HUES48 (cell line): ENCODE data around the gene IRF9.
"Not testable (repeated sequence)": the region's sequence is repeated elsewhere in the genome, so short reads cannot be mapped to it uniquely, and the experiment has no call there.

Experiments
- H3K27ac ChIP-seq: one replicate; pipeline ENCODE4 v1.7.0; 2013; ENCODE audit warnings: low read depth, low read length, inconsistent platforms
- H3K27me3 ChIP-seq: 2 replicates; pipeline ENCODE4 v1.6.1; 2013; ENCODE audit warnings: mild to moderate bottlenecking, low read length; ENCODE audit not compliant: control insufficient read depth, insufficient read depth
- H3K36me3 ChIP-seq: 2 replicates; pipeline ENCODE4 v1.6.1; 2013; ENCODE audit warnings: low read length; ENCODE audit not compliant: control insufficient read depth, insufficient read depth
- H3K4me1 ChIP-seq: 2 replicates; pipeline ENCODE4 v1.6.1; 2013; ENCODE audit warnings: mild to moderate bottlenecking, low read length; ENCODE audit not compliant: control insufficient read depth, insufficient read depth
- H3K4me3 ChIP-seq: 2 replicates; pipeline ENCODE4 v1.5.1; 2013; ENCODE audit warnings: mild to moderate bottlenecking, low read depth, low read length
- H3K9ac ChIP-seq: 2 replicates; pipeline ENCODE4 v1.6.1; 2013; ENCODE audit warnings: mild to moderate bottlenecking, low read depth, low read length, moderate library complexity
- H3K9me3 ChIP-seq: 2 replicates; pipeline ENCODE4 v1.6.1; 2013; ENCODE audit warnings: low read length; ENCODE audit not compliant: control insufficient read depth, insufficient read depth

IRF9 gene

DNA sequence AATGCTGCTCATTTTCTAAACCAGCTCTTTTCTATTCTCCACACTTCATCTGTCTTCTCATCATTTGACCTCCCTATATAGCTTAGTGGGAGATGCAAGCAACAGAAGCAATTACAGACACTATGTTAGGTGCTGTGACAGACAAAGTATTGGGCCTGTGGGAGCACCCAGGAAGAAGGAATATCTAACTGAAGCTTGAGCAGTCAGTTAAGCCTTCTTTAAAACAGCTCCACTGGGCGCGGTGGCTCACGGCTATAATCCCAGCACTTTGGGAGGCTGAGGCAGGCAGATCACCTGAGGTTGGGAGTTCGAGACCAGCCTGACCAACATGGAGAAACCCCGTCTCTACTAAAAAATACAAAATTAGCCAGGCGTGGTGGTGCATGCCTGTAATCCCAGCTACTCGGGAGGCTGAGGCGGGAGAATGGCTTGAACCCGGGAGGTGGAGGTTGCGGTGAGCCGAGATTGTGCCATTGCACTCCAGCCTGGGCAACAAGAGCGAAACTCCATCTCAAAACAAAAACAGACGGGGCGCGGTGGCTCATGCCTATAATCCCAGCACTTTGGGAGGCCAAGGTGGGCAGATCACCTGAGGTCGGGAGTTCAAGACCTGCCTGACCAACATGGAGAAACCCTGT, 42.3 kb downstream of the IRF9 start:
- H3K9me3 ChIP-seq, H3K9ac ChIP-seq, H3K4me1 ChIP-seq, H3K27me3 ChIP-seq: not testable (repeated sequence)
- Histone ChIP-seq H3K27ac (peak overlapping the region; percentile 83), H3K4me3 (peak overlapping the region; percentile 35), H3K36me3 (peaks cover 35% of the 10 kb centered on the region)

DNA sequence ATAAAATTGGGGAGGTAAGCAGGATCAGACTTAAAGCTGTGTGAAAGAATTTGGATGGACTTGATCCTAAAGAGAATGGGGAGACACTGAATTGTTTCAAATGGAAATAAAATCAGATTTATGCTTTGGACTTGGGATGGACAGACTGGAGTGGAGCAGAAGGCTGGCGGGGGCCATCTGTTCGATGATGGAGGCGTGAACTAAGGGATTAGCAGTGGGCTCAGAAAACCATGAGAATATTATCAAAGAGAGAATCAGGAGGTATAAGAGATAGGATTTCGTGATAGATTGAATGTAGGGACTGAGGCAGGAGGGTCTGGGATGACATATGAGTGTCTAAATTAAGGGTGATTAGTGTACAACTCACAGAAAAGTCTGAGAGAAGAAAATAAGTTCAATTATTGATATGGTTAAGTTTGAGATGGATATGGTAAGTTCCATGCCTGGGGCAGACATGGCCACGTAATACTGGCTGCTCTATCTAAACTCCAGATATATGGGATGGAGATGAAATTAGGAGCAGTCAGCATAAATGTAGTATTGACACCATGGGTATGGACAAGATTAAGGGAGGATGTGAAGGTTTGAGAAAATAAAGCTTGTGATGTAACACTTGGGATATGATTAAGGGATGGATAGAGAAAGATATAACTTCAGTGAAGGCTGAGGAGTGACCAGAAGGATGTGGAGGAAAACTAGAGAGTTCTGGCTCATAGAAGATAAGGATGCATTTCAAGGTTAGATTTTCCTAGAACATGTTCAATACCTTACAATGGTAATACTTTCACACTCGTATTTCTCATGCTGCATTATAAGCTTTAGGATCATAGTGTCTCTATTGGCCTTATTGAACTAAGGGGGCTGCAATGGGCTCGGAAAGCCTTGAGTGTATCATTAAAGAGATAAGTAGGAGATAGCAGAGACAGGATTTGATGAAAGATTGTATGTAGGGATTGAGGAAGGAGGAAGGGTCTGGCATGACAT, 43.4 kb downstream of the IRF9 start:
- H3K36me3 ChIP-seq = peaks cover 43% of the 10 kb centered on the region
- no peaks in the 10 kb centered on the region for H3K27me3 ChIP-seq
- H3K9ac ChIP-seq = no peak overlapping the region
- H3K4me3 ChIP-seq = no peak overlapping the region
- H3K9me3 ChIP-seq = peaks cover 7% of the 10 kb centered on the region; the same call in 1 of the 2 replicates
- no peak overlapping the region for H3K27ac ChIP-seq
- peaks cover 6% of the 10 kb centered on the region for H3K4me1 ChIP-seq

DNA sequence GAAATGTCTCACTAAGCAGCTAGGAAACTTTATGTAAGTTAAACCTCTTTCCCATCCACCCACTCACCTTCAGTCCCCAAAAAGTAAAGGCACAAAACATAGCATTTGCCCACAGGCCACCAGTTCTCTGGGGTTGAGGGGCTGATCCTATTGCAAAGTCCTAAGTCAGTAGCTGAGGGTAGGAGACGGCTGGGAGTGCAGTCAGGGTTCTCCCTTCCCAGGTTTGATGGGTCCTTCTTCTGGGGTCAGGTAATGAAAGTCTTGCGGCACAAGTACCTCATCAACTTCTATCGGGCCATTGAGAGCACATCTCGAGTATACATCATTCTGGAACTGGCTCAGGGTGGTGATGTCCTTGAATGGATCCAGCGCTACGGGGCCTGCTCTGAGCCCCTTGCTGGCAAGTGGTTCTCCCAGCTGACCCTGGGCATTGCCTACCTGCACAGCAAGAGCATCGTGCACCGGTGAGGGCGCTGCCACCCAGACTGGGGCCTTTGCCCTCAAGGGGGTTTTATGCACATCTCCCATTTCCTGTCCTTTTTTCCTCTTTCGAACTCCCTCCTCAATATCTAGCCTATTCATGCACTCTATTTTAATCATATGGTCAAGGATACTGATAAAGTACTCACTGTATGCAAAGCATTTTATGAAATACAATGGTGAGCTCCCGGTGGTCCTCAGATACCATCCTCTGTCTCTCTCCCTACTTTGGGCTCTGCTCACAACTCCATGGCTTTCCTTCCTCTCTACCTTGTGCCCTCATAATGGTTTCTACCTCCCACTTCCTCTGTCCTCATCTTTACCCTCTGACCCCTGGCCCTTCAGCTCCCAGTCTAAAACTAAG, 45.4 kb downstream of the IRF9 start:
- Histone ChIP-seq H3K36me3 (peaks cover 61% of the 10 kb centered on the region), H3K4me3 (no peak overlapping the region), H3K9ac (no peak overlapping the region), H3K9me3 (peaks cover 4% of the 10 kb centered on the region; the same call in 1 of the 2 replicates), H3K4me1 (peaks cover 6% of the 10 kb centered on the region), H3K27me3 (no peaks in the 10 kb centered on the region), H3K27ac (no peak overlapping the region)

DNA sequence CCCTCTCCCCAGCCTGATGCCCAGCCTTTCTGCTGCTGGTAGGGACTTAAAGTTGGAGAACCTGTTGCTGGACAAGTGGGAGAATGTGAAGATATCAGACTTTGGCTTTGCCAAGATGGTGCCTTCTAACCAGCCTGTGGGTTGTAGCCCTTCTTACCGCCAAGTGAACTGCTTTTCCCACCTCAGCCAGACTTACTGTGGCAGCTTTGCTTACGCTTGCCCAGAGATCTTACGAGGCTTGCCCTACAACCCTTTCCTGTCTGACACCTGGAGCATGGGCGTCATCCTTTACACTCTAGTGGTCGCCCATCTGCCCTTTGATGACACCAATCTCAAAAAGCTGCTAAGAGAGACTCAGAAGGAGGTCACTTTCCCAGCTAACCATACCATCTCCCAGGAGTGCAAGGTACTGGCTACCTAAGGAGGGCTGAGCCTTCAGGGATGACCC, 46.1 kb downstream of the IRF9 start:
- H3K36me3 ChIP-seq = peaks cover 59% of the 10 kb centered on the region
- no peaks in the 10 kb centered on the region for H3K27me3 ChIP-seq
- H3K9me3 ChIP-seq = no peaks in the 10 kb centered on the region
- no peak overlapping the region for H3K4me3 ChIP-seq
- H3K9ac ChIP-seq = no peak overlapping the region
- no peak overlapping the region for H3K27ac ChIP-seq
- H3K4me1 ChIP-seq = peaks cover 6% of the 10 kb centered on the region

DNA sequence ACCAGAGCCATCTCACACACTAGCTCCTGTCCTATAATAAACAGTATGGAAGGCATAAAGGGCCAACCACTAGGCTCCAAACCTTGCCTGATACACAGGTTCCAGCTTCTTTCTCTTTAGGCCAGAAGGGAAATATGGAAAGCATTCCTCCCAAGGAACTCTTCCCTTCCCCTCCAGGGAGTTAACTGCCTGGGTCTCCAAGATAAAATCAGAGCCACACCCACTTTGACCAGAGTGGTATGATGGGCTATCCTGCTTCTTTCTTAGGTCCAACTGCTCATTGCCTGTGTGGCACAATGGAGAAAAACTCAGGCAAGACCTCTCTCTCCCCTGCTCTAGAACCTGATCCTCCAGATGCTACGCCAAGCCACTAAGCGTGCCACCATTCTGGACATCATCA, 46.6 kb downstream of the IRF9 start:
- Histone ChIP-seq H3K27me3 (no peaks in the 10 kb centered on the region), H3K4me3 (no peak overlapping the region), H3K27ac (no peak overlapping the region), H3K36me3 (peaks cover 59% of the 10 kb centered on the region), H3K9me3 (no peaks in the 10 kb centered on the region), H3K9ac (no peak overlapping the region), H3K4me1 (peaks cover 6% of the 10 kb centered on the region)

DNA sequence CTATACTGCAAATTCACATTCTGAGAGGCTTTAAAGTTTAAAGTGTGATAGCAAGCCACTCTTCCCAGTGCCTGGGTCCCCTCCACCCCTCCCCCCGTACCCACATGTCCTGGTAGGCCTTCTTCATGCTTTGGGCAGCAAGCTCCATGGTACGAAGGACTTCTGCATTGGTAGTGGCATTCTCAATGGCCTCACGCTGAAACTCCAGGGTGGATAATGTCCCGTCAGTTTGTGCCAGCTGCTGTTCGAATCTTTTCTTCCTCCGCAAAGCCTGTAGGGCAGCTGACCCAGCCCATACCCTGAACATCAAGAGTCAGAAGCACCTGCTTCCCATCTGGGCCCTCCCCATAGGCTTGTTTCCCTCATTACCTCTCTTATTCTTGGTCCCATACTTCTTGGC, 50.2 kb downstream of the IRF9 start:
- Histone ChIP-seq H3K9ac (no peak overlapping the region), H3K27ac (no peak overlapping the region), H3K4me3 (no peak overlapping the region), H3K9me3 (no peaks in the 10 kb centered on the region), H3K4me1 (peaks cover 5% of the 10 kb centered on the region), H3K27me3 (no peaks in the 10 kb centered on the region), H3K36me3 (peaks cover 52% of the 10 kb centered on the region)

DNA sequence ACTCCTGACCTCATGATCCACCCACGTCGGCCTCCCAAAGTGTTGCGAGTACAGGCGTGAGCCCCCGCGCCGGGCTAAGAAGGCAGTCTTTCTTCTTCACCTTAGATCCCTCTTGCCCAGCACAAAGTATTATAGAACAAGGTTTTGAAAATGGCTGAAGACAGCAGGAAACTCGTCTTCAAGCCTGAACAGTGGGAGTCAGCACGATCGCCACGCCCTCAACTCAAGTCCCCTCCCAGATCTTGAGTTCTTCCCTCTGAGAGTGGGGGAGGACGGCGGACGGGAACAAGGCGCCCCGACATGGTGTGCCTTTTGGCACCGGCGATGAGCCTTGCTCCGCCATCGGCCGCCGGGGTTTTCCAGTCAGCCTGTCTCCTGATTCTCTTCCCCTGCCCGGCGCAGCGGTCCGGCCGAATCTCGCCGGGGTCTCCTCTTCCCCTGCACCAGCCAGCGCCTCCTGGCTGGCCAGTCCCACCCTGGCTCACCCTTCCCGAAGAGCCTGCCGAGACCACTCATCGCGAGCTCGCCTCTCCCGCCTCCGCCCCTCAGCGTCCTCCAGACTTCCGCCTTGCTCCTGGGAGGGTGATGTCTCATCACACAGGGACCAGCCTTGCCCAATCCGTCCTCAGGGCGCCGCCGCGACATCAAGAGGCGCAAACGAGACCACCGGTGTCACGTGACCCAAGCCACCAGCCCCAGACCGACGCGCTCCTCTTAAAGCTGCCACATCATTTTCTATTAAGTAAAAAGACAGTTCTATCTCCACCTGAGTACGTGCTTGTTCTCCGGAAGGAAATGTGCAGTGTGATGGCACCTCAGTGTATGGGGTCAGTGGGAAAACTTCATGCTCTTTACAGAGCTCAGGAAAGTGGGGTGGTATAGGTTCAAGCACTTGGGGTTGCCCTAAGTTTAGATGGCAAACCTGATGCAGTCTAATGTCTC, 52.1 kb downstream of the IRF9 start, which contains the start of gene CHMP4A:
Gene CHMP4A (minus strand): TSS at position 565 of the 942 bp plus-strand sequence. CDS start 49 bp downstream, at position 516.
- H3K9me3 ChIP-seq = no peaks in the 10 kb centered on the region
- H3K9ac ChIP-seq = peak within 1 kb of the TSS; percentile 89
- peak within 1 kb of the TSS; percentile 99 for H3K27ac ChIP-seq
- peaks cover 47% of the 10 kb centered on the region for H3K36me3 ChIP-seq
- H3K4me1 ChIP-seq = peaks cover 5% of the 10 kb centered on the region
- peak within 1 kb of the TSS; percentile 77 for H3K4me3 ChIP-seq
- no peaks in the 10 kb centered on the region for H3K27me3 ChIP-seq

DNA sequence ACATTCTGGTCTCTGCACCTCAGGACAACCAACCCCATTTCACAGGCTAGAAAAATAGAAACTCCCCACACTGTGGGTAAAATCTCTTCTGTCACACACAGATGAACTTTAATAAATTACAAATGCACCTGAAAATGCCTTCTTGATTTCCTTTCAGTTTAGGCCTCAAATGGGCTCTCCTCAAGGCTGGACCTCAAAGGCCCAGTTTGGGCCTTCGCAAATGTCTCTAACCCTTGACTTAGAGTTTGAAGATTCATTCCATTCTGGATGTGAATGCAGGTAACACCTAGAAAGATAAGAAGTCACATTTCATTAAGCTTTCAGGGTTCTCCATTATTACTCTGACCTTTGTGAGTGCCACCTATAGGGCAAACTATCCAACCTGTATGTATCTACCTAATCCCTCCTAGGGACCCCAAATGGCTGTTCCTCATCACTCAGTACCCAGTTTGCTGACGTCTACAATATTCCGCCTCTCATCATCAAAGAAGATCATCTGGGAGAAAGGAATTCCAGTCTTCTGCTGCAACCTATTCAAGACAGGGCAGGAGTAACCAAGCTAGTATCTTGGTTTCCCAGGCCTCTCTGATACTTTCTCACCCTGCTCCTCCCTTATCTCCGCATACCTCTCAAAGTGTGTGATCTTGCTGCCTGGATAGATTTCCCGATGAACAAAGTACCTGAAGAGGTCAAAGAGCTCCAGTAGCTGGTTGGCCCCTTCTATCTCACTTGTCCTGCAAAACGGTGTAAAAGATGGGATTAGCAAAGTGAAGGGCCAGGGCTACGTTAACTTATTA, 53.0 kb downstream of the IRF9 start:
- peak overlapping the region; percentile 99 for H3K27ac ChIP-seq
- no peaks in the 10 kb centered on the region for H3K9me3 ChIP-seq
- 0 out of 2 replicates have a peak overlapping the region, but pooled peaks have one; percentile 32 for H3K9ac ChIP-seq
- peak overlapping the region; percentile 77 for H3K4me3 ChIP-seq
- H3K27me3 ChIP-seq = no peaks in the 10 kb centered on the region
- H3K4me1 ChIP-seq = peaks cover 5% of the 10 kb centered on the region
- peaks cover 44% of the 10 kb centered on the region for H3K36me3 ChIP-seq

DNA sequence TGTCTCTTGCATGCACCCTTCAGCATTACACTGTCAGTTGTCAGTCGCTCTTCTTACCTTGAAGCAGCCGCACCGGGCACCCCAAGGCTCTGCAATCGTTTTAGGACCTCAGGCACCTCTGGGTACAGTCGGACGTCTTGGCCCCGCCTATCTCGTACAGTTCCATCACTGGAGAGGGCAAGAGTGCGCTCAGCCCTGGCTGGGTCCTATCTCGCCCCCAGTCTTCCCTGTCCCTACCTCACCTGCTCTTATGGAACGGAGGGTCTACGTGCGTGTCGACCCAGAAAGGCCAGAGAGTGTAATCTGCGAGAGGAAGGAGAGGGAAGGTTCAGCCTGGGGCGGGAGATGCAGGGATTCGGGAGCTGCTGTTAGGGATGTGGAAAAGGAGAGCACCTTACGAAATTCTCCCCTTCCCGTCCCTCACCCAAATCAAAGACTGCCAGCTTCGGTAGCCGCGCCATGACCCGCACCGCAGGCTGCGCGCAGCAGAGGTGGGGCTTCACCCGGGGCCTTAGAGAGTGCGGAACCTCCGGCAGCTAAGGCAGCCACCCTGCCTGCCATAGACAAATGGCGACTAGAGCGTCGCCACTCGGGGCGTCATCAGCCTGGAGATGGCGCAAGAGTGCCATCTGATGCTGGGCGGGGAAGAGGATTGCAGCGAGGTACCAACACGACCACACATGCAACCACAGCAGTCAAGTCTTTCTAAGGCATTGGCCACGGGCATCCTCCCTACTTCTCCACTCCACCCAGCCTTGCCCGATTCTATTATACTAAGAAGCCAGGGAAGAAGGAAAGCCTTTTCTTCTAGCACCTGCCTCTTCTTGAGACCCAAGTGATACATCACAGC, 54.7 kb downstream of the IRF9 start, which contains the start of gene MDP1:
Gene MDP1 (minus strand): TSS at position 572 of the 850 bp plus-strand sequence. CDS start 111 bp downstream, at position 461.
- H3K27me3 ChIP-seq = no peaks in the 10 kb centered on the region
- H3K4me1 ChIP-seq = peaks cover 5% of the 10 kb centered on the region
- peaks cover 27% of the 10 kb centered on the region for H3K36me3 ChIP-seq
- peak within 1 kb of the TSS; percentile 88 for H3K27ac ChIP-seq
- peak within 1 kb of the TSS; percentile 76 for H3K9ac ChIP-seq
- no peaks in the 10 kb centered on the region for H3K9me3 ChIP-seq
- peak within 1 kb of the TSS; percentile 97 for H3K4me3 ChIP-seq
